GM12878 (cell line): ENCODE data around the gene MATN1.

Source experiments
- CTCF ChIP-seq, 3 experiments: IDR thresholded peaks in 2 of 3; conservative IDR thresholded peaks in 1 of 3; 2 replicates each; pipeline ENCODE4 v1.5.1; 2011; ENCODE audit warnings: low read depth in 3 of 3, low read length in 3 of 3, mild to moderate bottlenecking in 3 of 3, control low read depth in 2 of 3, moderate library complexity in 2 of 3, inconsistent platforms in 1 of 3, mixed read lengths in 1 of 3; ENCODE audit not compliant: control insufficient read depth in 2 of 3, insufficient read depth in 1 of 3; ENCODE audit errors: extremely low read depth in 1 of 3
- FOXM1 ChIP-seq: IDR thresholded peaks from 2 replicates; pipeline ENCODE4 v1.6.1; 2012; ENCODE audit warnings: low read depth, mild to moderate bottlenecking, inconsistent platforms, low read length, moderate library complexity
- MYC ChIP-seq: IDR thresholded peaks from 2 replicates; pipeline ENCODE4 v1.6.1; 2011; ENCODE audit warnings: mild to moderate bottlenecking, low read length, moderate library complexity, inconsistent platforms; ENCODE audit not compliant: insufficient read depth, insufficient replicate concordance, insufficient read length, severe bottlenecking
- NFIC ChIP-seq: IDR thresholded peaks from 2 replicates; pipeline ENCODE4 v1.6.1; 2012; ENCODE audit warnings: low read depth, mild to moderate bottlenecking, inconsistent platforms, low read length, moderate library complexity
- NR2F1 ChIP-seq: fragments of 450-650 bp; conservative IDR thresholded peaks from 2 replicates; pipeline ENCODE4 v1.6.1; 2017; ENCODE audit warnings: mild to moderate bottlenecking
- SRF ChIP-seq, 2 experiments: IDR thresholded peaks; 2 replicates each; pipeline ENCODE4 v1.6.1; 2011; ENCODE audit warnings: low read depth in 2 of 2, low read length in 2 of 2, mild to moderate bottlenecking in 1 of 2, moderate library complexity in 1 of 2
- TCF12 ChIP-seq: IDR thresholded peaks from 2 replicates; pipeline ENCODE4 v1.6.1; 2011; ENCODE audit warnings: low read depth, mild to moderate bottlenecking, low read length

GRCh38 chr1:30754684-30755171, 31.3 kb upstream of the MATN1 start:
- TF ChIP-seq CTCF (IDR thresholded peaks at IDR 0.05 in 2 of 3, conservative IDR thresholded peaks at IDR 0.05 in 1 of 3; ENCODE audit: control insufficient read depth in 2 of 3, extremely low read depth in 1 of 3, insufficient read depth in 1 of 3, low read depth in 3 of 3, low read length in 3 of 3) (no peak), SRF (IDR thresholded peaks at IDR 0.05; ENCODE audit: low read depth in 2 of 2, low read length in 2 of 2) (no peak), FOXM1 (no peak), NR2F1 (peak; percentile 79), TCF12 (peak; percentile 100), MYC (no peak), NFIC (no peak)
